ENCODE measurements around the gene MOB1B.
"Not testable (repeated sequence)": the region's sequence is repeated elsewhere in the genome, so short reads cannot be mapped to it uniquely, and the experiment has no call there.

MOB1B gene

DNA sequence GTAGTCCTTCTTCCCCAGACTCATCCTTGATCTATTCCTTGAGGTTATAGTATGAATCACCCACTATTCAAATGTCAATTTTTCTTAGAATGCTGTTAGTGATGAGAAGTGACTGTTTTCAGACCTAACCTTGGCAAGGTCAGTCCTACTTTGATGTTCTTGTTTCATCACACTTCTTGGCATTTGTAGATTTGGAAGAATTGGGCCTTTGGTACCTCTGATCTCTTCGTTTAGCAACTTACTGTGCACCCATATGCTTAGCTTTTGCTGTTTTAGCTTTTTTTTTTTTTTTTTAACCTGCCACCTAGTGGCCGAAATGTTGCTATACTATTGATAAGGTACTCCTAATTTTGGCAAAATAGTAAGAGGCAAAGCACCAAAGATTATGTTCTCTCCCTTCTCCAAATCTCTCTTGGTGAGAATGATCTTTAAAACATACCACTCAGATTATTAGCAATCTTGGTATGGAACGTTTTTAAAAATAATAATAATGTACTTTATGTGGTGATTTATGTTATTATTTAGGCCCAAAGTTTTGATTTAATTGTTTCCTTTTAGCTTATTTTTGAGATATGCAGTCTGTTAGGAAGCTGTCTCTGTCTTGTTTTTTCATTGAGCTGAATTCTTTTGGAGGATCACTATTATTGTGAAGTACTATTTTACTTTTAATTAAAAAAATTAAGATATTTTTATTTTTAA, 107.9 kb downstream of the MOB1B start:
- DNase-seq, result peak; percentile 14

- no peak for DNase-seq
These were observed 109.3 kb downstream of the MOB1B start for GRCh38 chr4:71011451-71011850.

- not testable (repeated sequence) for DNase-seq
These were observed 115.2 kb downstream of the MOB1B start for GRCh38 chr4:71017391-71017790.

DNA sequence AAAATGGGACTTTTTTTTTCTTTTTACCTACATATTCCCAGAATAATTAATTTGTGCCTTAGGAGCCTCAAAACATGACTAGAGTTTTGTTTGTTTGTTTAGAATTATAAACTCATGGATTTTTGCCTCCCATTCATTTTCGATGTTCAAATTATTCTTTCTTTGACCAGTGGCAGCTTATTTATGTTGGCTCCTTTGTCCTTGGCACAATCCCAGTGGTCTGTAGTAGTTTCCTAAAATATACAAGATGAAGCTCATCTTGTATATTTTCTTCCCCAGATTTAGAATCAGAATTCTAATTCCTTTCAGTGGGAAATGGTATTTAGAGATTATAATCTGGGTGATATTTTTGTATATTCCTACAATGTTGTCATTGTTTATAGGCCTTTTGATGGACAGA, 118.4 kb downstream of the MOB1B start:
- DNase-seq, result no peak

- no peak for DNase-seq
These were observed 123.5 kb downstream of the MOB1B start for GRCh38 chr4:71025654-71026053.

DNA sequence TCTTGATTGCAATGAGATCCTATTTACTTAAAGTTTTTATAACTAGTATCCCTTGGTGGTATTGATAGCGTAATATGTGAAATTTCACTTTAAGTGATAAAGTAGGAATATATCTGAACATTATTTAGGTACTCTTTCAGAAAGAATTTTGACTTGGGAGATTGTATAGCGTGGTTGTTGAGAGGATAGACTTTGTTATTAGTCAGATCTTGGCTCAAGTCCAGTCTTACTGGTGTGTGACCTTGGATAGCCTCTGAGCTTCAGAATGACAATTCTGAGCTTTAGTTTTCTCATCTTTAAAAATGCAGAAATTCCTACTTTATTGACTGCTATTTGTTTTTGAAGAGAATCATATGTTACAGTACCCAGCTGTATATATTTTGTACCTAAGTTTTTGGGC, 123.9 kb downstream of the MOB1B start:
- DNase-seq, result no peak

DNA sequence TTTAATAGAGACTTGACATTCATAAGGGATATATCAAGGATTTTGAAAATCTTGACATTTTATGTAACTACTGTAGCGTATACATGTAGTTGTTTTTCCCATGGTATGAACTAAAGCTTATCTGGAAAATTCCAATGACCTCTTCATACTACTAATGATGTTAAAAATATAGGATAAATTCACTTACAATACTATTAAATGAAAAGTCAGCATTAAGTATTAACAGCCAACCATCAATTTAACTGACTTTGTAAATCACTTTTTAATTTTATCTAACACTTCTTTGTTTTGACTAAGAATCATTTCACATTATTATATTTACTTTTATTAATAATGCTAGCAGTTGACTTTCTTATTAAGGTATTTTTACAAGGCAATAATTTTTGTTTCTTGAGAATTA, 125.4 kb downstream of the MOB1B start:
- DNase-seq, result no peak

DNA sequence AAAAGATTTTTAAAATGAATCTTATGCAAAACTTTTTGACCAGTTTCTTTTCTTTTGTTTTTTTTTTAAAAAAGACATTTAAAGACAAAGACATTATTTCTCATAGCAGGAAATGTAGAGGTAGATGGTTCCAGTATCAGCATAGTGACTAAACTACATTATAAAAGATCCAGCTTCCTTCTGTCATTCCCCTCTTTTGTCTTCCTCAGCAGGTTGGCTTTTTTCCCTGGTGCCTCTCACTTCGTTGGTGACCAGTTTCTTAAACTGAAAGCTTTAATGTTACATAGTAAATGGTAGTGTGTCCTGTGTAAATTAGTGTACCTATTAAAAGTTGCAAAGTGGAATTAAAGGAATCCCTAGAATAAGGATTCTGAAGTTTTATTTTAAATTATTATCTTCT, 127.3 kb downstream of the MOB1B start:
- DNase-seq, result no peak

DNA sequence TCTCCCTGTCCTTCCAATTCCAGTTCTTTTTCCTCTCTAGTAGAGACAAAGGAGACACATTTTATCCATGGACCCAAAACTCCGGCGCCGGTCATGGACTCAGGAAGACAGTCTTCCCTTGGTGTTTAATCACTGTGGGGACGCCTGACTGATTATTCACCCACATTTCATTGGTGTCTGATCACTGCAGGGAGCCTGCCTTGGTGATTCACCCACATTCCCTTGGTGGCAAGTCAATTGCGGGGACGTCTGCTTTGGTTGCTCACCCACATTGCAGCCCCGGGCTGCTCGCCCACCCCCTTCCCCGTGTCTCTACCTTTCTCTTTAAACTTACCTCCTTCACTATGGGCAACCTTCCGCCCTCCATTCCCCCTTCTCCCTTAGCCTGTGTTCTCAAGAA, 129.9 kb downstream of the MOB1B start:
- DNase-seq, result not testable (repeated sequence)
